ENCODE results near the gene AGL. TPM values are rescaled to one million over a fixed set of nuclear protein-coding genes. Genes with fewer than 3 reads are reported as not detected.
A peak's percentile ranks its signal among the peaks of the same experiment; 100 is the strongest.
"Not testable (repeated sequence)": the region's sequence is repeated elsewhere in the genome, so short reads cannot be mapped to it uniquely, and the experiment has no call there.

The AGL gene
- total RNA-seq, 1 donor from 2014 or later: 21.8 TPM

GRCh38 chr1:99969260-99969728 lies 119.1 kb downstream of the AGL start:
- POLR2A ChIA-PET: interaction anchor here (1.0 to 2.3 kb wide), 7 partner anchors 69 to 297 kb away, joined by 3 to 22 read pairs (median 6); partner anchors contain the start of genes AGL, DBT, FRRS1 and RTCA
- CTCF ChIA-PET: interaction anchor here (1.1 to 1.2 kb wide), 2 partner anchors 8 to 486 kb away, joined by 3 read pairs; no protein-coding TSS in a partner anchor
- intact Hi-C loops (cut with micrococcal nuclease): loop anchor here (1.0 to 5.0 kb wide), 2 partner anchors 46 to 383 kb away; partner anchors contain the start of gene CDC14A
- ATAC-seq (ENCODE audit: low read depth) (peak; percentile 5), DNase-seq (no peak)
- H3K9me3 Mint-ChIP-seq: no peaks in the 10 kb centered on the region
- peaks cover 27% of the 10 kb centered on the region for H3K4me1 Mint-ChIP-seq
- peak overlapping the region; percentile 88 for H3K27ac Mint-ChIP-seq
- H3K27me3 Mint-ChIP-seq: no peaks in the 10 kb centered on the region
- peak overlapping the region; percentile 100 for H3K4me3 Mint-ChIP-seq
- peaks cover 6% of the 10 kb centered on the region for H3K36me3 Mint-ChIP-seq (ENCODE audit: low read depth)
- no peak for TF ChIP-seq CTCF (IDR thresholded peaks at IDR 0.05)

GRCh38 chr1:99969729-99970621 lies 119.8 kb downstream of the AGL start, which contains the start of gene SLC35A3:
Gene SLC35A3, plus strand, starts transcription at chr1:99969996. Its CDS starts 23,559 bp downstream, at chr1:99993555.
- ATAC-seq (ENCODE audit: low read depth): peak; percentile 83
- peak; percentile 73 for DNase-seq
- Mint-ChIP-seq H3K4me1 (peaks cover 27% of the 10 kb centered on the region), H3K4me3 (peak within 1 kb of the TSS; percentile 100), H3K27ac (peak within 1 kb of the TSS; percentile 95), H3K27me3 (no peaks in the 10 kb centered on the region), H3K36me3 (ENCODE audit: low read depth) (peaks cover 9% of the 10 kb centered on the region), H3K9me3 (no peaks in the 10 kb centered on the region)
- ChIA-PET POLR2A (interaction anchor here (0.5 to 2.3 kb wide), 10 partner anchors 68 to 383 kb away, joined by 3 to 22 read pairs (median 5); partner anchors contain the start of genes AGL, DBT, FRRS1 and RTCA), CTCF (interaction anchor here (0.7 to 1.2 kb wide), 3 partner anchors 9 to 489 kb away, joined by 3 read pairs; no protein-coding TSS in a partner anchor)
- TF ChIP-seq CTCF (IDR thresholded peaks at IDR 0.05): no peak
- intact Hi-C loops (cut with micrococcal nuclease): loop anchor here (1.0 to 5.0 kb wide), 6 partner anchors 45 to 382 kb away; partner anchors contain the start of genes AGL, CDC14A, DBT and TRMT13

GRCh38 chr1:99970713-99971255 lies 120.6 kb downstream of the AGL start:
- peak overlapping the region; percentile 100 for H3K4me3 Mint-ChIP-seq
- intact Hi-C loops (cut with micrococcal nuclease): loop anchor here (1.0 to 5.0 kb wide), 4 partner anchors 68 to 277 kb away; partner anchors contain the start of genes AGL, DBT and TRMT13
- CTCF ChIA-PET: interaction anchor here (1.2 kb wide), 1 partner anchor 485 kb away, joined by 3 read pairs; no protein-coding TSS in a partner anchor

GRCh38 chr1:99972066-99972465 lies 121.9 kb downstream of the AGL start:
- DNase-seq; CTCF ChIA-PET; ATAC-seq (ENCODE audit: low read depth); H3K9me3 Mint-ChIP-seq; H3K27ac Mint-ChIP-seq; H3K27me3 Mint-ChIP-seq: not testable (repeated sequence)
- POLR2A ChIA-PET: interaction anchor here (1.3 kb wide), 1 partner anchor 66 kb away, joined by 3 read pairs; a partner anchor contains a TSS
- Mint-ChIP-seq H3K4me1 (peaks cover 27% of the 10 kb centered on the region), H3K36me3 (ENCODE audit: low read depth) (peaks cover 23% of the 10 kb centered on the region), H3K4me3 (peak overlapping the region; percentile 32)
- intact Hi-C loops (cut with micrococcal nuclease): loop anchor here (5.0 kb wide), 1 partner anchor 275 kb away; the partner anchor contains the start of gene DBT

More at GRCh38 chr1:99970713-99971255, 120.6 kb downstream of the AGL start:
- POLR2A ChIA-PET: interaction anchor here (0.5 to 2.3 kb wide), 9 partner anchors 67 to 382 kb away, joined by 3 to 22 read pairs (median 6); partner anchors contain the start of genes AGL, DBT, FRRS1 and RTCA
- peaks cover 27% of the 10 kb centered on the region for H3K4me1 Mint-ChIP-seq
- TF ChIP-seq CTCF (IDR thresholded peaks at IDR 0.05): no peak
- H3K27ac Mint-ChIP-seq: peak overlapping the region; percentile 95
- H3K36me3 Mint-ChIP-seq (ENCODE audit: low read depth): peaks cover 15% of the 10 kb centered on the region
- H3K9me3 Mint-ChIP-seq: no peaks in the 10 kb centered on the region
- no peak for DNase-seq
- ATAC-seq (ENCODE audit: low read depth): no peak
- H3K27me3 Mint-ChIP-seq: no peaks in the 10 kb centered on the region

Other genes with a start within 250 kb of the AGL start
- not detected in 2 replicates for gene PALMD, start 204.2 kb upstream of the AGL start, total RNA-seq
- 1.1 and 1.2 TPM in 2 replicates for gene FRRS1, start 83.7 kb upstream of the AGL start, total RNA-seq
- gene SLC35A3, start 119.6 kb downstream of the AGL start, total RNA-seq: 18.3 and 21.1 TPM in 2 replicates

All from activated B cell treated with CpG ODN at 0.5 μM for 24 hours (primary cell).